Lower lobe of right lung (tissue), 2 donors: ENCODE measurements around the gene FANCC. TPM values are rescaled to one million over a fixed set of nuclear protein-coding genes. Genes with fewer than 3 reads are reported as not detected.
"Not testable (repeated sequence)": the region's sequence is repeated elsewhere in the genome, so short reads cannot be mapped to it uniquely, and the experiment has no call there.

Experiments used
- ATAC-seq, 2 donors: fragments of 200-7000 bp; cut with Tn5 transposase; one replicate each; pipeline ENCODE4 v1.9.1; 2020 to 2022; ENCODE audit warnings: mild to moderate bottlenecking in 2 of 2, moderate library complexity in 2 of 2
- DNase-seq: peaks from one replicate; pipeline ENCODE4 v3.0.0-alpha.2; 2020
- H3K27ac ChIP-seq: fragments of 200-600 bp; one replicate; pipeline ENCODE4 v1.8.0; 2022
- H3K27me3 ChIP-seq: fragments of 200-600 bp; one replicate; pipeline ENCODE4 v1.8.0; 2022; ENCODE audit warnings: low read depth
- H3K36me3 ChIP-seq: fragments of 200-600 bp; one replicate; pipeline ENCODE4 v1.8.0; 2022; ENCODE audit warnings: mild to moderate bottlenecking
- H3K4me1 ChIP-seq: fragments of 200-600 bp; one replicate; pipeline ENCODE4 v1.8.0; 2022
- H3K4me3 ChIP-seq: fragments of 200-600 bp; one replicate; pipeline ENCODE4 v1.8.0; 2022; ENCODE audit warnings: mild to moderate bottlenecking
- H3K9me3 ChIP-seq: fragments of 200-600 bp; one replicate; pipeline ENCODE4 v1.8.0; 2022
- CTCF ChIP-seq: fragments of 200-600 bp; IDR thresholded peaks from one replicate; pipeline ENCODE4 v1.8.0; 2022; ENCODE audit warnings: antibody characterized with exemption, mild to moderate bottlenecking
- intact Hi-C: fragments of 100-400 bp; cut with DNase I; formaldehyde crosslinking; loops from one replicate; pipeline ENCODE4 v1.11.0; 2022
- total RNA-seq: library from RNA; stranded (reverse); fragmentation: NEBNext Ultra II Directional; extraction: Animal tissue kit (Norgen Biotek cat#: 25700); gene quantifications from one replicate; pipeline ENCODE4 v1.2.1, GENCODE V29; 2021
- donor health status: DM: no; HTN: yes; CAD: no; lungs with severe emphysema.

The FANCC gene
- total RNA-seq, 1 donor from 2014 or later, result 11.3 TPM

- Histone ChIP-seq H3K27me3 (no peaks in the 10 kb centered on the region), H3K27ac (no peak overlapping the region), H3K4me3 (no peak overlapping the region), H3K36me3 (no peaks in the 10 kb centered on the region), H3K4me1 (no peaks in the 10 kb centered on the region), H3K9me3 (no peaks in the 10 kb centered on the region)
- TF ChIP-seq CTCF, result no peak
- intact Hi-C loops, result no loop called here
- ATAC-seq (no peak), DNase-seq (no peak)
Observed at GRCh38 chr9:95273369-95274022, 44.0 kb downstream of the FANCC start.

- intact Hi-C loops, result no loop called here
- ATAC-seq, result no peak
Observed at GRCh38 chr9:95272830-95273229, 44.7 kb downstream of the FANCC start.

DNA sequence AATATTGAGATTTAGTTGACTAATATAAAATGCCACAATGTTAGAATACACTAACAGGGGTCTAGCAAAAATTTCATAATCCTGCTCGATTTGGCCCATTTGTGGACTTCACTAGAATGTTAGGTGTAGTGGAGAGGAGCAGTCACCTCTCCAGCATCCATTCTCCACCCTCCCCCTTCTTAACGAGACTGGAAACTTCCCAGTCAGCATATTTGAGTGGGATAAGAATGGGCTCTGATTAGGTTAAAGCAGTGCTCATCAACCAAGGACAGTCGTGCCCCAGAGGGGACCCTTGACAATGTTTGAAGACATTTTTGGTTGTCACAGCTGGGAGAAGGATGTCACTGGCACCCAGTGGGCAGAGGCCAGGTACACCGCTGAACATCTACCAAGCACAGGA is 46.7 kb downstream of the FANCC start:
- H3K4me3 ChIP-seq, result no peak overlapping the region
- ATAC-seq, result no peak
- no peak for DNase-seq
- TF ChIP-seq CTCF, result no peak
- H3K9me3 ChIP-seq, result no peaks in the 10 kb centered on the region
- no peaks in the 10 kb centered on the region for H3K4me1 ChIP-seq
- no peak overlapping the region for H3K27ac ChIP-seq
- intact Hi-C loops, result no loop called here
- H3K36me3 ChIP-seq, result no peaks in the 10 kb centered on the region
- no peaks in the 10 kb centered on the region for H3K27me3 ChIP-seq

More at GRCh38 chr9:95272830-95273229, 44.7 kb downstream of the FANCC start:
- H3K27ac ChIP-seq, result no peak overlapping the region
- H3K4me3 ChIP-seq, result no peak overlapping the region
- no peaks in the 10 kb centered on the region for H3K27me3 ChIP-seq
- no peaks in the 10 kb centered on the region for H3K4me1 ChIP-seq
- no peaks in the 10 kb centered on the region for H3K9me3 ChIP-seq
- no peaks in the 10 kb centered on the region for H3K36me3 ChIP-seq
- no peak for TF ChIP-seq CTCF
- no peak for DNase-seq

GRCh38 chr9:95269803-95270773 is 47.4 kb downstream of the FANCC start:
- H3K36me3 ChIP-seq, H3K27me3 ChIP-seq, H3K4me1 ChIP-seq, H3K27ac ChIP-seq, H3K9me3 ChIP-seq, DNase-seq, H3K4me3 ChIP-seq, intact Hi-C loops: not testable (repeated sequence)
- peak; percentile 25 to 56 for ATAC-seq

- Histone ChIP-seq H3K9me3 (no peaks in the 10 kb centered on the region), H3K36me3 (no peaks in the 10 kb centered on the region), H3K27ac (no peak overlapping the region), H3K27me3 (no peaks in the 10 kb centered on the region), H3K4me1 (no peaks in the 10 kb centered on the region), H3K4me3 (no peak overlapping the region)
- peak; percentile 34 for TF ChIP-seq CTCF
- DNase-seq, result no peak
- intact Hi-C loops, result no loop called here
- peak; percentile 46 to 57 for ATAC-seq
Observed at GRCh38 chr9:95268681-95269080, 48.8 kb downstream of the FANCC start.

DNA sequence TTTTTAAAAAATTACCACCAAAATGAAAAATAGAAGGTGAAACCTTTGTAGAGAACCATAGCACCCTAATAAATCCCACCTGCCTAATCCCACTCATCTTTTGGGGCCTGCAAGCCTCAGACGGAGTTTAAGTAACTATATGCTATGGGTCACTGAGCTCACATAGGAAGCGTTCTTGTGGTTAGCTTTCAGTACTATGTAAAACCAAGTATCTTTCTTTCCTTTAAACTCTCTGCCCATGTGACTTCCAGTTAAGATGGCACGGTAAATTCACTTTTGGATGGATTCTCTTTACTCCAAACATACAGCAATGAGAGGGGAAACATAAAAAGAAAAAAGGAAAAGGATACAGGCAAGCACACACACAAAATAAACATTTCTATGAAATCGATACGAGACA is 50.9 kb downstream of the FANCC start:
- Histone ChIP-seq H3K36me3 (no peaks in the 10 kb centered on the region), H3K4me3 (no peak overlapping the region), H3K27ac (no peak overlapping the region), H3K9me3 (no peaks in the 10 kb centered on the region), H3K4me1 (no peaks in the 10 kb centered on the region), H3K27me3 (no peaks in the 10 kb centered on the region)
- intact Hi-C loops, result no loop called here
- ATAC-seq, result no peak
- TF ChIP-seq CTCF, result no peak
- DNase-seq, result no peak
